Neural cell (in vitro differentiated cells): Measurements from ENCODE around the gene LRRC37A3. TPM values are rescaled to one million over a fixed set of nuclear protein-coding genes. Genes with fewer than 3 reads are reported as not detected.
"Not testable (repeated sequence)": the region's sequence is repeated elsewhere in the genome, so short reads cannot be mapped to it uniquely, and the experiment has no call there.

Source experiments
- H2AFZ ChIP-seq: fragments of 200-600, 300-800 bp; sonication (generic), shearing (Covaris generic); 2 replicates; pipeline ENCODE4 v1.6.0; 2014; ENCODE audit warnings: low read depth, mild to moderate bottlenecking, antibody characterized with exemption, low read length, moderate library complexity
- H3F3A ChIP-seq: fragments of 200-600 bp; shearing (Covaris generic); 2 replicates; pipeline ENCODE4 v1.6.1; 2016; ENCODE audit warnings: mild to moderate bottlenecking, moderate library complexity, mixed read lengths, antibody characterized with exemption, low read length; ENCODE audit not compliant: insufficient read depth, poor library complexity, severe bottlenecking
- H3K27ac ChIP-seq: fragments of 200-600, 300-800 bp; sonication (generic), shearing (Covaris generic); 2 replicates; pipeline ENCODE4 v1.5.1; 2014; ENCODE audit warnings: mild to moderate bottlenecking, low read length, moderate library complexity
- H3K27me3 ChIP-seq: fragments of 300-800, 200-600 bp; sonication (generic), shearing (Covaris generic); 2 replicates; pipeline ENCODE4 v1.6.0; 2014; ENCODE audit warnings: mild to moderate bottlenecking, low read depth, low read length, moderate library complexity; ENCODE audit not compliant: insufficient read depth
- H3K36me3 ChIP-seq: fragments of 300-800, 200-600 bp; sonication (generic), shearing (Covaris generic); 2 replicates; pipeline ENCODE4 v1.5.1; 2014; ENCODE audit warnings: mild to moderate bottlenecking, antibody characterized with exemption, low read length, moderate library complexity; ENCODE audit not compliant: insufficient read depth
- H3K4me2 ChIP-seq: fragments of 300-800, 200-600 bp; sonication (generic), shearing (Covaris generic); 2 replicates; pipeline ENCODE4 v1.6.0; 2014; ENCODE audit warnings: mild to moderate bottlenecking, low read length
- H3K4me3 ChIP-seq: fragments of 300-800, 200-600 bp; sonication (generic), shearing (Covaris generic); 2 replicates; pipeline ENCODE4 v1.5.1; 2014; ENCODE audit warnings: mild to moderate bottlenecking, low read length, moderate library complexity
- H3K79me2 ChIP-seq: fragments of 200-600 bp; shearing (Covaris generic); replicated peaks from 2 replicates; pipeline ENCODE4 v1.6.0; 2014; ENCODE audit warnings: mild to moderate bottlenecking, low read length, moderate library complexity; ENCODE audit not compliant: insufficient read depth
- H3K9ac ChIP-seq: fragments of 300-800, 200-600 bp; sonication (generic), shearing (Covaris generic); 2 replicates; pipeline ENCODE4 v1.6.1; 2016; ENCODE audit warnings: mild to moderate bottlenecking, low read length, mixed read lengths
- H3K9me2 ChIP-seq: fragments of 200-600 bp; shearing (Covaris generic); 2 replicates; pipeline ENCODE4 v1.6.1; 2016; ENCODE audit warnings: mild to moderate bottlenecking, low read length, mixed read lengths; ENCODE audit not compliant: insufficient read depth
- H3K9me3 ChIP-seq: fragments of 200-600, 300-800 bp; sonication (generic), shearing (Covaris generic); 2 replicates; pipeline ENCODE4 v1.6.1; 2016; ENCODE audit warnings: mild to moderate bottlenecking, mixed run types, low read length, moderate library complexity, mixed read lengths
- H4K20me1 ChIP-seq: fragments of 200-600 bp; shearing (Covaris generic); 2 replicates; pipeline ENCODE4 v1.6.1; 2016; ENCODE audit warnings: mild to moderate bottlenecking, mixed run types; ENCODE audit not compliant: insufficient read depth
- EP300 ChIP-seq: fragments of 450-650 bp; conservative IDR thresholded peaks from 2 replicates; pipeline ENCODE4 v1.6.1; 2014; ENCODE audit warnings: antibody characterized with exemption, mild to moderate bottlenecking, moderate library complexity; ENCODE audit not compliant: poor library complexity, severe bottlenecking
- EZH2 ChIP-seq: fragments of 200-600, 300-800 bp; shearing (Covaris generic), sonication (generic); IDR thresholded peaks from 2 replicates; pipeline ENCODE4 v1.6.1; 2014; ENCODE audit warnings: antibody characterized with exemption, low read length, borderline replicate concordance, mild to moderate bottlenecking; ENCODE audit not compliant: insufficient read depth, poor library complexity, severe bottlenecking
- MXI1 ChIP-seq: fragments of 450-650 bp; conservative IDR thresholded peaks from 2 replicates; pipeline ENCODE4 v1.6.1; 2014; ENCODE audit warnings: antibody characterized with exemption, mild to moderate bottlenecking; ENCODE audit not compliant: poor library complexity, severe bottlenecking
- RAD21 ChIP-seq: fragments of 450-650 bp; conservative IDR thresholded peaks from 2 replicates; pipeline ENCODE4 v1.6.1; 2014; ENCODE audit warnings: antibody characterized with exemption, mild to moderate bottlenecking, moderate library complexity
- SMC3 ChIP-seq: fragments of 450-650 bp; conservative IDR thresholded peaks from 2 replicates; pipeline ENCODE4 v1.6.1; 2014; ENCODE audit warnings: antibody characterized with exemption, mild to moderate bottlenecking, moderate library complexity; ENCODE audit not compliant: poor library complexity
- TAF1 ChIP-seq: IDR thresholded peaks from 2 replicates; pipeline ENCODE4 v1.6.1; 2012; ENCODE audit warnings: low read depth
- polyA plus RNA-seq: library from polyadenylated mRNA; depleted of rRNA; stranded (reverse); fragments of >200 nt; gene quantifications from 2 replicates; pipeline ENCODE4 v1.2.3, GENCODE V29; 2014
- TF ChIP-seq, protein P1 (sequence below): fragments of 450-650 bp; IDR thresholded peaks from 2 replicates; pipeline ENCODE4 v1.5.1; 2014; ENCODE audit warnings: antibody characterized with exemption, mild to moderate bottlenecking, moderate library complexity; ENCODE audit not compliant: poor library complexity, severe bottlenecking
- TF ChIP-seq, protein P2 (sequence below): IDR thresholded peaks from 2 replicates; pipeline ENCODE4 v1.6.1; 2012; ENCODE audit warnings: borderline replicate concordance

Gene LRRC37A3
- polyA plus RNA-seq, 1 donor from 2014 or later = 5.3 TPM

DNA sequence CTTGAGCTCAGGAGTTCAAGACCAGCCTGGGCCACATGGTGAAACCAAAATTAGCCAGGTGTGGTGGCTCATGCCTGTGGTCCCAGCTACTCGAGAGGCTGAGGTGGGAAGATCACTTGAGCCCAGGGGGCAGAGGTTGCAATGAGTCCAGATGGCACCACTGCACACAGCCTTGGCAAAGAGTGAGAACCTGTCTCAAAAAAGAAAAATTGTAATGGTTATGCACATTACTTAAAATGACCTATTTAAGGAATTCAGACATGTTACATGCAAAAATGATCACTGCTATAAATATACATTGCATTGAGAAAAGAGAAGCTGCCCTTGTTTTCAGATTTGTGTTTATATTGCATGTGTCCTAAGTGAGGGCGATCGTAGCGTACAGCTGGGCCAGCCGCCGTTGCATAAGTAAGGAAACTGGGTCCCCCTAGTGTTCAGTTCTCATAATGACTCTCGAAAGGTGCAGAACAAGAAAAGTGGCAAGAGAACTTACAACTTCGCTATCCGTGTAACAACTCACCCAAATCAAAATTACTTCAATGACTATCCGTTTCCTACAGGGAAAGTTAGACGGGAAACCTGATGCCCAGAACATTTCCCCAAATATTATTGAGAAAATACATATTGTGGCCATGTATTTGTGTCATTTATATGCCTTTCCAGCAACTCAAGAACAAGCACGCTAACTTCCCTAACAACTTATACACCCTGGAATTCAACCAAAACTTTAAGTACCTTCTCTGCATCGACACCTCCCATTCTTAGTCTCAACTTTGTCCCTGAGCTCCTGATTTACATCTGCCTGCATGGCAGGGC is 42.5 kb upstream of the LRRC37A3 start:
- not testable (repeated sequence) for H2AFZ ChIP-seq, H3K27ac ChIP-seq, H3K4me2 ChIP-seq, H3K9me3 ChIP-seq, H3K27me3 ChIP-seq, H3F3A ChIP-seq, H3K4me3 ChIP-seq, H3K9me2 ChIP-seq, H4K20me1 ChIP-seq, H3K36me3 ChIP-seq, H3K79me2 ChIP-seq, H3K9ac ChIP-seq
- TF ChIP-seq SMC3 = peak; percentile 81
- TF ChIP-seq, protein P1, sequence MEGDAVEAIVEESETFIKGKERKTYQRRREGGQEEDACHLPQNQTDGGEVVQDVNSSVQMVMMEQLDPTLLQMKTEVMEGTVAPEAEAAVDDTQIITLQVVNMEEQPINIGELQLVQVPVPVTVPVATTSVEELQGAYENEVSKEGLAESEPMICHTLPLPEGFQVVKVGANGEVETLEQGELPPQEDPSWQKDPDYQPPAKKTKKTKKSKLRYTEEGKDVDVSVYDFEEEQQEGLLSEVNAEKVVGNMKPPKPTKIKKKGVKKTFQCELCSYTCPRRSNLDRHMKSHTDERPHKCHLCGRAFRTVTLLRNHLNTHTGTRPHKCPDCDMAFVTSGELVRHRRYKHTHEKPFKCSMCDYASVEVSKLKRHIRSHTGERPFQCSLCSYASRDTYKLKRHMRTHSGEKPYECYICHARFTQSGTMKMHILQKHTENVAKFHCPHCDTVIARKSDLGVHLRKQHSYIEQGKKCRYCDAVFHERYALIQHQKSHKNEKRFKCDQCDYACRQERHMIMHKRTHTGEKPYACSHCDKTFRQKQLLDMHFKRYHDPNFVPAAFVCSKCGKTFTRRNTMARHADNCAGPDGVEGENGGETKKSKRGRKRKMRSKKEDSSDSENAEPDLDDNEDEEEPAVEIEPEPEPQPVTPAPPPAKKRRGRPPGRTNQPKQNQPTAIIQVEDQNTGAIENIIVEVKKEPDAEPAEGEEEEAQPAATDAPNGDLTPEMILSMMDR = peak; percentile 88
- TF ChIP-seq RAD21 = peak; percentile 82

DNA sequence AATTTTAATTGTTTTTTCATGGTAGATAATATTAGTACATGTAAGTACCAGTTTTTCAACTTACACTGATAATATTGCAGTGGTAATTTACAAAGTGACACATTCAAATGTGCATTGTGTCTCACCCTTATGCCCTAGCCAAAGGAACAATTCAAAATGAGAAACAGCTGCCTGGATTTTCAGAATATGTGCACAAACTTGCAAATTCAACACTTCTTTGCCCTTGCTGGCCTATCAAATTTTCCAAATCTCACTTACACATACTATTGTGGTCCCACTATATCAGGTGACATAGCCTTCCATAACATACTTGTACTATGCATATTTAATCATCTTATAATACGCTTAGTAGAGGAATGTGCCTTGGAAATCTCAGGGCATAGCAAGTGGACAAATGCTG is 32.6 kb upstream of the LRRC37A3 start:
- H3K79me2 ChIP-seq = no peaks in the 10 kb centered on the region
- no peak overlapping the region for H2AFZ ChIP-seq
- TF ChIP-seq, protein P2, sequence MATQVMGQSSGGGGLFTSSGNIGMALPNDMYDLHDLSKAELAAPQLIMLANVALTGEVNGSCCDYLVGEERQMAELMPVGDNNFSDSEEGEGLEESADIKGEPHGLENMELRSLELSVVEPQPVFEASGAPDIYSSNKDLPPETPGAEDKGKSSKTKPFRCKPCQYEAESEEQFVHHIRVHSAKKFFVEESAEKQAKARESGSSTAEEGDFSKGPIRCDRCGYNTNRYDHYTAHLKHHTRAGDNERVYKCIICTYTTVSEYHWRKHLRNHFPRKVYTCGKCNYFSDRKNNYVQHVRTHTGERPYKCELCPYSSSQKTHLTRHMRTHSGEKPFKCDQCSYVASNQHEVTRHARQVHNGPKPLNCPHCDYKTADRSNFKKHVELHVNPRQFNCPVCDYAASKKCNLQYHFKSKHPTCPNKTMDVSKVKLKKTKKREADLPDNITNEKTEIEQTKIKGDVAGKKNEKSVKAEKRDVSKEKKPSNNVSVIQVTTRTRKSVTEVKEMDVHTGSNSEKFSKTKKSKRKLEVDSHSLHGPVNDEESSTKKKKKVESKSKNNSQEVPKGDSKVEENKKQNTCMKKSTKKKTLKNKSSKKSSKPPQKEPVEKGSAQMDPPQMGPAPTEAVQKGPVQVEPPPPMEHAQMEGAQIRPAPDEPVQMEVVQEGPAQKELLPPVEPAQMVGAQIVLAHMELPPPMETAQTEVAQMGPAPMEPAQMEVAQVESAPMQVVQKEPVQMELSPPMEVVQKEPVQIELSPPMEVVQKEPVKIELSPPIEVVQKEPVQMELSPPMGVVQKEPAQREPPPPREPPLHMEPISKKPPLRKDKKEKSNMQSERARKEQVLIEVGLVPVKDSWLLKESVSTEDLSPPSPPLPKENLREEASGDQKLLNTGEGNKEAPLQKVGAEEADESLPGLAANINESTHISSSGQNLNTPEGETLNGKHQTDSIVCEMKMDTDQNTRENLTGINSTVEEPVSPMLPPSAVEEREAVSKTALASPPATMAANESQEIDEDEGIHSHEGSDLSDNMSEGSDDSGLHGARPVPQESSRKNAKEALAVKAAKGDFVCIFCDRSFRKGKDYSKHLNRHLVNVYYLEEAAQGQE = no peak
- TF ChIP-seq EZH2 = no peak
- TF ChIP-seq, protein P1 = no peak
- no peak for TF ChIP-seq TAF1
- TF ChIP-seq EP300 = no peak
- no peak for TF ChIP-seq SMC3
- no peak for TF ChIP-seq MXI1
- TF ChIP-seq RAD21 = no peak
- no peaks in the 10 kb centered on the region for H3F3A ChIP-seq
- no peaks in the 10 kb centered on the region for H4K20me1 ChIP-seq
- H3K4me2 ChIP-seq = no peak overlapping the region
- no peaks in the 10 kb centered on the region for H3K9me3 ChIP-seq
- no peak overlapping the region for H3K9ac ChIP-seq
- H3K4me3 ChIP-seq = no peak overlapping the region
- H3K27me3 ChIP-seq = no peaks in the 10 kb centered on the region
- H3K9me2 ChIP-seq = no peaks in the 10 kb centered on the region
- H3K36me3 ChIP-seq = no peaks in the 10 kb centered on the region
- no peak overlapping the region for H3K27ac ChIP-seq
